GM12875 (cell line): ENCODE measurements around the gene VANGL2.

Experiments
- H3K4me3 ChIP-seq: one replicate; pipeline ENCODE4 v1.5.1; 2011; ENCODE audit warnings: low read depth, low read length, control low read depth
- CTCF ChIP-seq: IDR thresholded peaks from 2 replicates; pipeline ENCODE4 v1.5.1; 2011; ENCODE audit warnings: low read depth, mild to moderate bottlenecking, control low read depth, inconsistent platforms, low read length, moderate library complexity, borderline replicate concordance; ENCODE audit not compliant: insufficient read depth

VANGL2 gene

DNA sequence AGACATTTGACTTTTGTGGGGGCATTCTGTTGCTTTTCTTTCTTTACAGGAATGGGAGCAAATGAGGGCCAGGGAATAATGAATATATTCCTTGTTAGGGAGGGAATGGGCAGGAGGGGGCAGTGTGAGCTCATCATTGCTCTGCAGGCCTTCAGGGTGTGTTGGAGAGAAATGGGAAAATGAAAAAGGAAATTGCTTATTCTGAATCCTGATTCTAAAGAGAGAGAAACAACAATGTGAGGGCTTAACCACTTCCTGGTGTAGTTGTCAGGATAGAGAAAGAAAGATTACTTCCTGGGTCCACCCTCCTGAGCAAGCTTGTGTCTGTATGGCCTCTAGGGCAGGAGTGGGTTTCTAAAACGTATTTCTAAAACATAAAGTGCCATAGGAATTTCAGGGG, 28.3 kb downstream of the VANGL2 start:
- no peak overlapping the region for H3K4me3 ChIP-seq
- TF ChIP-seq CTCF: peak; percentile 49

- no peak overlapping the region for H3K4me3 ChIP-seq
- TF ChIP-seq CTCF: no peak
These were observed 28.8 kb downstream of the VANGL2 start for GRCh38 chr1:160429125-160429561.

GRCh38 chr1:160429702-160430535, 29.6 kb downstream of the VANGL2 start:
- no peak for TF ChIP-seq CTCF
- H3K4me3 ChIP-seq: no peak overlapping the region

DNA sequence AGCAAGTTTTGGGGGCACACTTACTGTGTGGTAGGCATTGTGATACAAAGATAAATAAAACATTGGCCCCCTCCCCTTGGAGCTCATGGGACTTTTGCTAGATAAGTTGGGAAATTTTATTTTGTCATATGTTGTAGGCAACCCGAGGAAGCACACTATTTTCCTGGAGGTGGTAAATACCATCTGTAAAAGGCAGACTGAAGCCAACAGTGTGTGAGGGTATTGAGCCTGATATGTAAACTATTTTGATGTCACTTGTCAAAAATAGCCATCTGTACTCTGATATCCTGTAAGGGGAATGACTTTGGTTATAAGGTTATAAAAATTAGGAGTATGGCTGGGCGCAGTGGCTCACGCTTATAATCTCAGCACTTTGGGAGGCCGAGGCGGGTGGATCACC, 30.6 kb downstream of the VANGL2 start:
- no peak for TF ChIP-seq CTCF
- H3K4me3 ChIP-seq: no peak overlapping the region

- TF ChIP-seq CTCF: no peak
- H3K4me3 ChIP-seq: no peak overlapping the region
These were observed 31.2 kb downstream of the VANGL2 start for GRCh38 chr1:160431571-160431970.

- no peak overlapping the region for H3K4me3 ChIP-seq
These were observed 32.0 kb downstream of the VANGL2 start for GRCh38 chr1:160432371-160432786.

More at GRCh38 chr1:160432371-160432786, 32.0 kb downstream of the VANGL2 start:
- no peak for TF ChIP-seq CTCF
